NCI-H187 treated with DMSO at 0.1 percent for 48 hours (cell line): ENCODE data around the gene TMTC3.
"Not testable (repeated sequence)": the region's sequence is repeated elsewhere in the genome, so short reads cannot be mapped to it uniquely, and the experiment has no call there.

ENCODE experiments used
- DNase-seq: peaks from one replicate; lab custom pipeline; 2025; lab: John Stamatoyannopoulos, UW

TMTC3 gene

DNA sequence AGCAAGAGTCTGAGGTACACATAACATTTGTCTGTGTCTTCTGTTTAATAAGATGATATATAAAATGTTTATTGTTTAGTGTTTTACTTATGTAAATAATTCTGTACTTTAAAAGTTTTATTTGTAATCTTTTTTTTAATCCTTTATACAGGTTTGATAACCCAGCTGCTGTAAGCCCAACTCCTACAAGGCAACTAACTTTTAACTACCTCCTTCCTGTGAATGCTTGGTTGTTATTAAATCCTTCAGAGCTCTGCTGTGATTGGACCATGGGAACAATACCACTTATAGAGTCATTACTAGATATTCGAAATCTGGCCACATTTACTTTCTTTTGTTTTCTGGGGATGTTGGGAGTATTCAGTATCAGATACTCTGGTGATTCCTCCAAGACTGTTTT is 24.1 kb downstream of the TMTC3 start:
- DNase-seq: no peak

DNA sequence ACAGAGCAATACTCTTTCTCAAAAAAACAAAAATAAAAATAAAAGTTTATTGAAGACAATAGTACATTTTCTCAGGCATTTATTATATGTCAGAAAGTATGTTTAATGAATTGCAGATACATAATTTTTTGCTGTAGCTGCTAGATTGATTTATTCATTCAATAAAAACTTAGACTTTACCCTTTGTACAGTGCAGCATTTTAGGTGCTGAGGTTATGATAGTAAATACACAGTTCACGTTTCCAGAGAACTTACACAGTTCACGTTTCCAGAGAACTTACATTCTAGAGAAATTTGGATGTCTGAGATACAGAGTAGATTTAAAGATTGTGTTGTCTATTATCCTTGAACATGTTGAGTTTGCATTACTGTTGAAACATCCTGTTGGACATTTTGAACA is 25.3 kb downstream of the TMTC3 start:
- no peak for DNase-seq

DNA sequence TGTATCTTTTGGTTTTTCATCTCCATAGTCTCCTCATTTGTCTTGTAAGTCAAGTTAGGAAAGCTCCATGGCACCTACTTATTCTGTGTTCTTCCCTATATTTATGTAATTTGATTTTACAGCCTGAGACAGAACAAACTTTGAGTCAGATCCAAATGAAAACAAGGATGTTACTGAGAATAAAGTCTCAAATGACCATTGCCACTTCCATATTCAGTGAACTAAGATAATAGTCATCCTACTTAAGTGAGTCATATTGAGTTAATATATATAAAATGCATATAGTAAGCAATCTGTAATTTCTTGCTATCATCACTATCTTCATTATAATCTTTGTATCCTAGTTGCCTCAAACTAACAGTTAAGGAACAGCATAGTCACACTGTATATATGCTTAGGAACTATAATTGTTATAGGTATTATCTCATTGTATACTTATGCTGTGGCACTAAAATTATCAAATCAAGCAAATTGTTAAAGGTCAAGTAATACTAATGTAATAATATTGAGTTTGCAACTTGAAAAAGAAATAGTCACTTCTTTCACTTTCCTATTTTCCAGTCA is 30.8 kb downstream of the TMTC3 start:
- DNase-seq: no peak

DNA sequence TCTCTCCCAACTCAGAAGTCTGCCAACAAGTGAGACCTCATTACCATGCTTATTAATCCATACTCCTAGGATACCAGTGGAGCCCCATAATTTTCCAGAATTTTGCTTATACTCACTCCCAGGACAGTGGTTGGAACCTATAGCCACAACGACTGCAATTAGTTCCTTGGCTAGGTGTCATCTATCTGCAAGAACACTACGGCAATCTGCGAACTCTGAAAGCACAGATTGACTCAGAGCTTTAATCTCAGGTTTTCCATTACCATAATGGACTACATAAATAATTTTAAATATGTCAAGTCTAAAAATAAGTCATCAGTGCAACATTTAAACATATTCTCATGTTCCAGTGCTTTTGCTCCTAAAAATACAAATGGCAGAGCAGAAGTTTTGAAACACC is 33.4 kb downstream of the TMTC3 start:
- no peak for DNase-seq

DNA sequence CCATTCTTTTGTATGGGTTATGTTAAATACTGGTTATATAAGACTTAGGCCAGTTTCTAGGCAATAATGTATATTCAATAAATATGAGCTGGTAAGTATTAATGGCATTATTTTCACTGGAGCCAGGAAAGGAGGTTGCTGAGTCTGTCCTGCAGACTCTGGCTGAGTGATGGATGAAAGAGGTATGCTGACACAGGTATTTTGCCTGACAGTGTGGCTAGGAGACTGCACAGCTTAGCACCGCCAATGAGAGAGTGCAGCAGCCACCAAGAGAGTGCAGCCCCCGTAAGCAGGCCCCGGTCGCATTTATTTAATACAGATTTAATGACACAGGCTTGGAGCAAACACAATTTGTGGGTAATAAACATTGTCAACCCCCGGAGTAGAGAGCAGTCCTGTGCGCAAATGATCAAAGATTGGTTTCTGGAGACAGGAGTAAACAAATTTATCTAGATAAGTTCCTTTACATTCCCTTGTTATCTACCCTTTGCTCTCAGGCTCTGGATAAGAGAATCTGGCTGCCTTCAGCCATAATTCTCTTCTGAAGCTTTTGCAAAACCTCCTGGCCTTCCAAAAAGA is 37.4 kb downstream of the TMTC3 start:
- DNase-seq: no peak

DNA sequence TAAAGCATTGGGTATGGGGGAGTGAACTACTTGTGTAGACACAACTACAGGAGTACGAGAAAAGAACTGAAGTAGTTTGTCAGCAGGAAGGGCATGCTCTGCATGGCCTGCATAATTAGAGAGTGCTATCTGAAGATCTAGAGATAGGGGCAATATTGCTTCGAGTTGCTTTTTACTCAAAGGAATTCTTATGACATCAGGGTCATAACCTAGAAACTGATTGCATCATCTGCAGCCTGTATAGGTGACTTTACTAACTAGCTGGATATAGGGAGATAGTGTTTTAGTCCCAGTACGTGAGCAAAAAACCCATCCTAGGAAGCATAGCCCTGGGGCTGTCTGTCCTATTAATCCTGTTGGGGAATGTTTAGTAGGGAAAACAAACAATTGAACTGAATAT is 39.8 kb downstream of the TMTC3 start:
- DNase-seq: no peak

DNA sequence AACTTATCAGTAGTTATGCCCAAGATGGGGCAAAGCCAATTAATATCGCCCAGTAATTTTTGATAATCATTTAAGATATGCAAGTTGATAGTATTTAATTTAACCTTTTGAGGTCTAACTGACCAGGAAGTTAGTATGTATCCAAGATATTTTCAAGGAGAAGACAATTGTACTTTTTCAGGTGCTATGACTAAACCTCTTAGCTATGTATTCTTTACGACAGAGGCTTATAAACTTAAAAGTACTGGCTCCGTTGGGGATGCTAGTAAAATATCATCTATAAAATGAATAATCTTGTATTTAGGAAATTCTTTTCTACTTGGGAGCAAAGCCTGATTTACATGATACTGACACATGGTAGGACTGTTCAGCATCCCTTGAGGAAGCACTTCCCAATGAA is 40.3 kb downstream of the TMTC3 start:
- no peak for DNase-seq

DNA sequence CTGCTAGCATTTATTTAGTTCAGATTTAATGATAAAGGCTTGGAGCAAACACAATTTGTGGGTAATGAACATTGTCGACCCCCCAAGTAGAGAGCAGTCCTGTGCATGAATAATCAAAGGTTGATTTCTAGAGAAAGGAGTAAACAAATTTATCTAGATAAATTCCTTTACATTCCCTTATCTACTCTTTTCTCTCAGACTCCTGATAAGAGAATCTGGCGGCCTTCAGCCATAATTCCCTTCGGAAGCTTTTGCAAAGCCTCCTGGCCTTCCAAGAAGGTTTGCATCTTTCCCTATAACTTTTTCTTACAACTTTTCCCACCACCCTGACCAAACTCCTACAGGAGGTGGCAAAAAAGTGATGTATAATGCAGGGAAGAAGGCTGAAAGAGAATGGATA is 42.1 kb downstream of the TMTC3 start:
- no peak for DNase-seq

DNA sequence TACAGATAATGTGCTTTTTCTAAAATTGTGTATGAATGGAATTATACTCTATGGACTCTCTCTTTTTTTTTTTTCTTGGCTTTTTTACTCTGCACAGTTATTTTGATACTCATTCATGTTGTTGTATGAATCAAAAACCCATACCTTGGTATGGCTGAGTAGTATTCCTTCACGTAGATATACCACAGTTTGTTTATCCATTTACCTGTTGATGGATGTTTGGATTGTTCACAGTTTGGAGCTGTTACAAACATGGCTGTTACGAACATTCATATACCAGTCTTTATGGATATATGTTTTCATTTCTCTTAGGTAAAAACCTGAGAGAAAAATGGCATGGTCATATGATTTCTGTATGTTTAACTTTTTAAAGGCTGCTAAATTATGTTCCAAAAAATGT is 43.2 kb downstream of the TMTC3 start:
- DNase-seq: no peak

DNA sequence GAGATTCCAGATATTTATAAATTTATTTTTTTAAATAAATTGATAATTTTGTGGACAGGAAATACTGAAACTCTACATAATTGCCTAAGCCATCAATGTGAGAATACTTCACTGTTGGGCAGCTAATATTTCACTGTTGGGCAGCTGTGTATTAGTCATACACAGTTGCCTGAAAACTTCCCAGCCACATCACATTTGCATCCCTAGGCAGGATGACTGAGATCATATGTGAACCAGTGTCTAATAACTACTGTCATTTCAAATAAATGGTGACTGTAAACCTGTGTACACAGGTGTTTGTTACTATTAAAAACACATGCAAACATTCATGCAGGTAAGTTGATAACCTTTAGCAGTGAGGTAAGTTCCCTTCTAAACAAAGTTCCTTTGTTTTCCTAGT is 43.9 kb downstream of the TMTC3 start:
- DNase-seq: no peak

DNA sequence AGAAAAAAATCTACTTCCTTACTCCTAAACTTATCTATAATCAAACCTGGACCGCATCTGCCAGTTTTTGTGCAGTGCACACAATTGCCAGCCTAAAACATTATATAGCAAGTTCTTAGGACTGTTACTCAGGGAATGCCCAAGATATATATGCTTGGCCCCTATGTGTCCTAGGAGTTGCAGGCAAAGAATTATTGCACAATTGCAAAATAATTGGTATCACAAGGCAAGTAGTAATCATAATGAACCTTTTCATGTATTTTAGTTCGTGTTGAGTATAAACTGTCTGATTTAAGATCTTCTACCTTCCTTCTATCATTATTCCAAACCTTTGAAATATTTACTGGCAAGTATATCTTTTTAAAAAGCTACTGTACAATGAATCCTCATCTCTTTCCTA is 45.5 kb downstream of the TMTC3 start:
- no peak for DNase-seq

DNA sequence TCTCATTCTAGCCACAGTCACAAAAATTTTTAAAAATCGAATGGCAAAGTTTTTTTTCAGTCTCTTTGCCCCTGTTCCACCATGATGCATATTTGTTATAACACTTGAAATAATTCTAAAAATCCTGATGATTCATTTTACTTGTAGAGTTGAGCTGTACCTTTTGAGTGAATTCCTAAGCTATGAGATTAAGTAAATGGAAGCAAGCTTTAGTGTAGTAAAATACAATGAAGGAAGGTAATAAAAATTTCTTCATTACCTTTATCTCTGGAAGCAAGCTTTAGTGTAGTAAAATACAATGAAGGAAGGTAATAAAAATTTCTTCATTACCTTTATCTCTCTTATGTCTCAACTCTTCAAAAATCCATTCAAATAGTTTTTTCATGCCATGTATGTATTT is 46.1 kb downstream of the TMTC3 start:
- no peak for DNase-seq

DNA sequence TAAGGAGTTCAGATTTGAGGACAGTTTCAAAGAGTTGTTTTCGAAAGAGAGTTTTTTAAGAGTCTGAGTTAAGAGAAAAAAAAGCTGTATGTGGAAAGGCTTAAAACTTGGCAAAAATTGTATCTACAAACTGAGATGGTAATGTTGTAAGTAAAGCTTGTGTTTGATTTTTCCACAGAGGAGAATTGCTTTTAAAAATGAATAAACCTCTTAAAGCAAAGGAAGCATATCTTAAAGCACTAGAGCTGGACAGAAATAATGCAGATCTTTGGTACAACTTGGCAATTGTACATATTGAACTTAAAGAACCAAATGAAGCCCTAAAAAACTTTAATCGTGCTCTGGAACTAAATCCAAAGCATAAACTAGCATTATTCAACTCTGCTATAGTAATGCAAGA is 50.3 kb downstream of the TMTC3 start:
- DNase-seq: no peak

DNA sequence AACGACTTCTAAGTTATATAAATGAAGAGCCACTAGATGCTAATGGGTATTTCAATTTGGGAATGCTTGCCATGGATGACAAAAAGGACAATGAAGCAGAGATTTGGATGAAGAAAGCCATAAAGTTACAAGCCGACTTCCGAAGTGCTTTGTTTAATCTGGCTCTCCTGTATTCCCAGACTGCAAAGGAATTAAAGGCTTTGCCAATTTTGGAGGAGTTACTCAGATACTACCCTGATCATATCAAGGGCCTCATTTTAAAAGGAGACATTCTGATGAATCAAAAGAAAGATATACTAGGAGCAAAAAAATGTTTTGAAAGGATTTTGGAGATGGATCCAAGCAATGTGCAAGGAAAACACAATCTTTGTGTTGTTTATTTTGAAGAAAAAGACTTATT is 52.8 kb downstream of the TMTC3 start:
- DNase-seq: no peak

DNA sequence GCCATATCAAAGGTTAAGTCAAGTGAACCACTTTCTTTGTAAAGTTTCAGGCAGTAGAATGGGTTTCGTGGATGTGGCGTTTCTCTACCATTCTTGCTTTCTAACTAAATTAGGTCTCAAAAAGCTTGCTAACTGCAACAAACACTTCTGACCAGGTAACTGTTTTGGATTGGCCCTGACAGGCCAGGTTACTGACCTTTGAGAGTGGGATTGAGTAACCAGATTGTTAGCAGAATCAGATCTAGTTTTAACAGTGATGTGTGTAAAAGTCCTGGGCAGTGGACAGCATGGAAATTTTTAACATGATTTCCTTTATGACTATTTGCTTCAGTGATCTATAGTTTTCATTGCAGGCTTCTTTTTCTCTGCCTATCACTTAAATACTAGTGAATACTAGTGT is 57.9 kb downstream of the TMTC3 start:
- DNase-seq: no peak

DNA sequence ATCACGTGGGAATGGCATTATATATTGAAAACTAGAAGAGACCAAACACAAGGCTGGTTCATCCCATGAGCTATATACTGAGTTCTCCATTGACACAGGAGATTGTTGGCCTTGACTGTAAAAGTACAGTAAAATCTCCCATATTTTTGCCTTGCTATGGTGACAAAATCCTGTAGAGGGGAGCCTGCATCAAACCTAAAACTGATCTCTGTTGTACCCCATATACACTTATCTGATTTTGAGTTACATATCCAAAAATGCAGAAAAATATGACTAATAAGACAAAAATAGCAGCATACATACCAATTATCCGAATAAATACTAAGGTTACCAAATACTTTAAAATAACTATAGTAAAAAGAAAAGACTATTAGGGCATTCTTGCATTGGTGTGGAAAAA is 60.4 kb downstream of the TMTC3 start:
- no peak for DNase-seq

DNA sequence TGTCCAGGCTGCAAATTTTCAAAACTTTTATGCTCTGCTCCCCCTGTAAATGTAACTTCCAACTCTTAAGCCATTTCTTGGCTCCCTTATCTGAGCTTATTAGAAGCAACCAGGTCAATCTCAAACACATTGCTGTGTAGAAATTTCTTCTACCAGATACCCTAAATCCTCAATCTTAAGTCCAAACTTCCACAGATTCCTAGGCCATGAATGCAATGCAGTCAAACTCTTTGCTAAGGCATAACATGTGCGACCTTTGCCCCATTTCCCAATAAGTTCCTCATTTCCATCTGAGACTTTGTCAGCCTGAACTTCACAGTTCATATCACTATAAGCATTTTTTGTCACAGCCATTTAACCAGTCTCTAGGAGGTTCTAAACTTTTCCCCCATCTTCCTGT is 64.5 kb downstream of the TMTC3 start:
- no peak for DNase-seq

DNA sequence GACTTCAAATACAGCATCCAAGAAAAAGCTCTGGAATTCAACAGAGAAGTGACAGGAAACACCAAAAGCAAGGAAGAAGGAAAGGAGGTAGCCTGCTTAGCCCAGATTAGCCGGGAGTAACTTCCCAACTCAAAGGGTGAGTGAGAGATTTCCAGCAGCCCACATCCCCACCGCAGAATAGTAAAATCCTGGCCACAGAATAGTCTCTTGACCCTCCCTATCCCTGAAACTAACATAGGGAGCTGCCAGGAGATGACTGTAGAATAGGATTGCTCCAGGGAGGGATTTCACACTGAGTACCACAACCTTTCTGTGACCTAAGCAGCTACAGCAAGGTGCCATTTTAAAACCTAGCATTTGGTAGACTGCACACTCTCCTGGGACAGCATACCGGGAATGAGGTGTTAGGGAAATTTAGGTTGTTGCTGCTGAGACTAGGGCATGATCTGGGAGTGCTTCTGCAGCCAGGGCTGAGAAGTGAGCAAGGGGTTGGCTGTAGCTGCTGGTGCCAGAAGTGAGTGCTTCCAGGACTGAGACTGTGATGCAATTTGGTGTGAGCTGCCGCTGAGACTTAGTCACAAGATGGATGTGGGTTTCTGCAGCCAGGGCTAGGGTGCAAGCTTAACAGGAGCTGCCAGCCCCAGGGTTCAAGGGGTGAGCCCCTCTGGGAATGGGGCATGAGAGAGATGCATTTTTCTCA is 66.0 kb downstream of the TMTC3 start:
- no peak for DNase-seq

DNA sequence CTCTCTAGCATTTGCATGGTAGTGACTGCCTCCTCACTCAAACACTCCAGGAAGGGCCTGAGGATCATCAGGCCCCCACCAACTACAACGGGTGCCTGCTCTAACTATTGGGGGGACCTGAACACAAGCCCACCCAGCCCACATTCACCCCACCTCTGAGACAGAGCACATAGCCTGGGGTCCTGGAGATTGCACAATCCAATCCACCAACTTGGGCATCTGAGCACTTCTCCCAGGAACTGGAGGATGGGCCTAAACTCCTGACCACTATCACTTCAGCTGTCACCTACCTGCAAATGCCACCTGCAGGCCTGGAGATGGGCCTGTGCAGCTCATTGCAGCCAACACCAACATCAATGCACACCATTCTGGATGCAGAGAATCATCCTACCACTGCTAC is 66.6 kb downstream of the TMTC3 start:
- DNase-seq: no peak

DNA sequence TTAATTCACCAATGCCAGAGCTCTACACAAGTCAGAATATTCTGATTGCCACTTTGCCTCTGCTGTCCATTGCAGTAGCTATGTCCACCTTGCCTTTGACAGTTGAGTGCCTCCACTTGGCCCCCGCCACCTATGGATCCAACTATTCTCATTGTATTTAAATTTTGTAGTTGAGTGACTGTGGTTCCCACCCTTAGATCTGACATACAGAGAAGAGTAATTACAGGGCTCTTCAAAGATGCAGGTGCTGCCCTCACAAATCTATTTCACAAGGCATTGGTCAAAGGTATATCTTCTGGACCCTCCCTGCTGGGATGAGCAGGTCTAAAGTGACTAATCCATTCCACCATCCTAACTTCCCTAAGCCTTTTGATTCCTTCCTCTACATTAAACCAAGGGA is 68.2 kb downstream of the TMTC3 start:
- not testable (repeated sequence) for DNase-seq

DNA sequence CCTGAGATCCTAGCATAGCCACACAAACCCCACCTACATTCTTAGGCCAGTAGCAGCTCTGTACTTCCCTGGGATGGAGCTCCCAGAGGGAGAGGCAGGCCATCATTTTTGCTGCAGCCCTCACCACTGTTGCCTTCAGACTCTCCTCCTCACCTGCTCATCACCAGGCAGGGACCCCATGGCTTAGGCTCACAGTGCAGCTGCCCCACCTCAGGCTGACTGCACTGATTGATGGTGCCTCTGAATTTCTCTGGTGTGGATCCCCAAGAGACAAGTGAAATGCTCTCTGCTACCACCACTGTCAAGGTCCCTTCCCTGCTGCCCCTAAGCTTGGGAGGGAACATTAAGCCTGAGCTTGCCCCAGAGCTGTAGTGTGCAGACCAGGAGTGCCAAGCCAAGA is 76.2 kb downstream of the TMTC3 start:
- DNase-seq: no peak

DNA sequence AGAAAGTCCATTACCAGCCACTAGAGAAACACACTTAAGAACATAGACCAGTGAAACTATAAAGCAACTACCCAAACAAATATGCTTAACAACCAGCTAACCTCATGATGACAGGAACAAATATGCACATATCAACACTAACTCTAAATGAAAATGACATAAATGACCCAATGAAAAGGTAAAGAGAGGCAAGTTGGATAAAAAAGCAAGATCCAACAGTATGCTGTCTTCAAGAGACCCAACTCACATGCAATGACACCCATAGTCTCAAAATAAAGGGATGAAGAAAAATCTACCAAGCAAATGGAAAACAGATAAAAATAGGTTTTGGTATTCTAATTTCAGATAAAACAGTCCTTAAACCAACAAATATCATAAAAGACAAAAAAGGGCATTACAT is 77.8 kb downstream of the TMTC3 start:
- no peak for DNase-seq

DNA sequence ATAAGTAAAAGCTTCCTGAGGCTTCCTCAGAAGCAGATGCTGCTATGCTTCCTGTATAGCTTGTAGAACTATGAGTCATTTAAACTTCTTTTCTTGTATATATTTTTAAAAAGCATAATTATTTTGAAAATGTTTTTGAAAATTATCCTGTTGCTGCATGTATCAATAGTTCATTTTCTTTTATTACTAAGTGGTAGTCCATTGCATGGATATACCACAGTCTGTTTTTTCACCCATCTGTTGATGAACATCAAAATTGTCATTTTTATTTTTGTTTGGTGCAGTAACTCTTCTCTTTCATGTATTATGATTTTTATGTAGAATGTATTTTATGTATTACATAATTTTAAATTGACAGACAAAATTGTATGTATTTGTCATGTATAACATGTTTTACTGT is 81.4 kb downstream of the TMTC3 start:
- DNase-seq: no peak

DNA sequence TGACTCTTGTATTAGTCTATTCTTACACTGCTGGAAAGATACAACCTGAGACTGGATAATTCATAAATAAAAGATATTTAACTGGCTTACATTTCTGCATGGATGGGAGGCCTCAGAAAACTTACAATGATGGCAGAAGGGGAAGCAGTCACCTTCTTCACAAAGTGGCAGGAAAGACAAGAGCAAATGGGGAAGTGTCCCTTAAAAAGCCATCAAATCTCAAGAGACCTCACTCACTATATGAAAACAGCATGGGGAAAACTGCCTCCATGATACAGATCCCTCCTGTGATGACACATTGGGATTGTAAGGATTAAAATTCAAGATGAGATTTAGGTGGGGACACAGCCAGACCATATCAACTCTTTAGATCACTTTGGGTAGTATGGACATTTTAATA is 83.7 kb downstream of the TMTC3 start:
- no peak for DNase-seq
